ENCODE measurements around the gene CYS1.

Gene CYS1

GRCh38 chr2:10078001-10078400 is 2.2 kb downstream of the CYS1 start:
- no peak for FAIRE-seq

DNA sequence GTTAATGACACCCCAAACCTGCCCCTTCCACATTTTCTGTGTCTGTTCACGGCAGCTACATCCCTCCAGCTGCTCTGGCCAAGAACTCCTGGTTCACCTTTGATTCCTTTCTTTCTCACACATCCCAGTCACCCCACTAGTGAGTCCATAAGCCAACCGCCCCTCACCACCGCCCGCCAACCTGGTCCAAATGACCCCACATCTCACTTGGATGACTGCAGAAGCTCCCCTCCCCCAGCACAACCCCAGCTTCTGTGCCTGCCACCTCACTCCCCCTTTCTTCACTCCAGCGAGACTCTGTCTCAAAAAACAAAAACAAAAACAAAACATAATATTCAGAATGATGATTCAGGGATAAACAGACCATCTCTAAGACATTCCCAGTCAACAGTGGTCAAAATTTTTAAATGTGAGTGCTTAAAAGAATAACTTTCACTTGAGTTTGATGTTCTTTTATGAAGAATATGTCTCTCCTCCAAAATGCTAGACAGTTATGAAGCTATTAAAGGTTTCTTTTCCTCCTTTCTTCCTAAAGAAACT is 3.2 kb downstream of the CYS1 start:
- TF ChIP-seq, protein P1, sequence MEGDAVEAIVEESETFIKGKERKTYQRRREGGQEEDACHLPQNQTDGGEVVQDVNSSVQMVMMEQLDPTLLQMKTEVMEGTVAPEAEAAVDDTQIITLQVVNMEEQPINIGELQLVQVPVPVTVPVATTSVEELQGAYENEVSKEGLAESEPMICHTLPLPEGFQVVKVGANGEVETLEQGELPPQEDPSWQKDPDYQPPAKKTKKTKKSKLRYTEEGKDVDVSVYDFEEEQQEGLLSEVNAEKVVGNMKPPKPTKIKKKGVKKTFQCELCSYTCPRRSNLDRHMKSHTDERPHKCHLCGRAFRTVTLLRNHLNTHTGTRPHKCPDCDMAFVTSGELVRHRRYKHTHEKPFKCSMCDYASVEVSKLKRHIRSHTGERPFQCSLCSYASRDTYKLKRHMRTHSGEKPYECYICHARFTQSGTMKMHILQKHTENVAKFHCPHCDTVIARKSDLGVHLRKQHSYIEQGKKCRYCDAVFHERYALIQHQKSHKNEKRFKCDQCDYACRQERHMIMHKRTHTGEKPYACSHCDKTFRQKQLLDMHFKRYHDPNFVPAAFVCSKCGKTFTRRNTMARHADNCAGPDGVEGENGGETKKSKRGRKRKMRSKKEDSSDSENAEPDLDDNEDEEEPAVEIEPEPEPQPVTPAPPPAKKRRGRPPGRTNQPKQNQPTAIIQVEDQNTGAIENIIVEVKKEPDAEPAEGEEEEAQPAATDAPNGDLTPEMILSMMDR (IDR thresholded peaks at IDR 0.05; ENCODE audit: insufficient read depth, missing control alignments) = no peak
- no peak for DNase-seq (ENCODE audit: insufficient read length, low spot score)
- no peak for FAIRE-seq

More at GRCh38 chr2:10078001-10078400, 2.2 kb downstream of the CYS1 start:
- DNase-seq (ENCODE audit: insufficient read length, low spot score) = no peak
- TF ChIP-seq, protein P1 (IDR thresholded peaks at IDR 0.05; ENCODE audit: insufficient read depth, missing control alignments) = no peak

DNA sequence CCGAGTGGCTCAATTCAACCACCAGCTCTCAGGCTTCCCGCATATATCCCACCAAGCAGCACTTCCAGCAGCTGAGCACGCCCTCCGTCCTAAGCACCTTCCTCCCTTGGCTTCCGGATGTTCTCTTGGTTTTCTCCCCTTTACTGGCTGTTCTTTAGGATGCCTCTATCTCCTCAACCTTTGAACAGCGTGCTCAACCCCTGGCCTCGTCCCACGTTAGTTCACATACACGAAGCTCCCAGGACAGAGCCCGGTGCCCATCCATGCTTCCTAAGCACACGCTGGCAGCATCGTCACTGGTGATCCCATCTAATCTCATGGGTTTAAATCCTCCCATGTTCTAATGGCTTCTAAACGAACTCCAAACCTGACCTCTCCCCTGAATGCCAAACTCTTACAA is 3.7 kb downstream of the CYS1 start:
- FAIRE-seq (no peak), DNase-seq (ENCODE audit: insufficient read length, low spot score) (no peak)
- TF ChIP-seq, protein P1 (IDR thresholded peaks at IDR 0.05; ENCODE audit: insufficient read depth, missing control alignments) = no peak

DNA sequence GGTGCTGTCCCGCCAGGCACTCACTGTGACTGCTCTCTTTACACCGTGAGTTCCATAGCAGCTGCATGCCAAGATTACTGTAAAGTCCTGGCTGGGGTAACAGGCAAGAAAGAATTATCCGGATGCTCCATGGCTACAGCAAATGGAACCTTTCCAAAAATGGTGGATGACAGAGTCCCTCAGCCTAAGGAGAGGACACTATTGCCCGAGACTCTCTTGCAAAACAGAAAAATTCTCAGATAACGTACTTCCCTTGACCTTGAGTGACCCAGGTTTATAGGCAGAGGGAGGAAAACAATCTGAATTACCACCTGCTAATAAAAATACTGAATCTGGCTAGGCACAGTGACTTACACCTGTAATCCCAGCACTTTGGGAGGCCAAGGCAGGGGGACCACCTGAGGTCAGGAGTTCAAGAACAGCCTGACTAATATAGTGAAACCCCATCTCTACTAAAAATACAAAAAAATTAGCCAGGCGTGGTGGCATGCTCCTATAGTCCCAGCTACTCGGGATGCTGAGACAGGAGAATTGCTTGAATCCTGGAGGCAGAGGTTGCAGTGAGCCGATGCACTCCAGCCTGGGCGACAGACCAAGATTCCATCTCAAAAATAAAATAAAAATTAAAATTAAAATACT is 4.5 kb downstream of the CYS1 start:
- FAIRE-seq (no peak), DNase-seq (ENCODE audit: insufficient read length, low spot score) (no peak)
- TF ChIP-seq, protein P1 (IDR thresholded peaks at IDR 0.05; ENCODE audit: insufficient read depth, missing control alignments) = no peak

- DNase-seq (ENCODE audit: insufficient read length, low spot score) (no peak), FAIRE-seq (no peak)
- TF ChIP-seq, protein P1 (IDR thresholded peaks at IDR 0.05; ENCODE audit: insufficient read depth, missing control alignments) = no peak
These were observed 5.1 kb downstream of the CYS1 start for GRCh38 chr2:10075101-10075500.

DNA sequence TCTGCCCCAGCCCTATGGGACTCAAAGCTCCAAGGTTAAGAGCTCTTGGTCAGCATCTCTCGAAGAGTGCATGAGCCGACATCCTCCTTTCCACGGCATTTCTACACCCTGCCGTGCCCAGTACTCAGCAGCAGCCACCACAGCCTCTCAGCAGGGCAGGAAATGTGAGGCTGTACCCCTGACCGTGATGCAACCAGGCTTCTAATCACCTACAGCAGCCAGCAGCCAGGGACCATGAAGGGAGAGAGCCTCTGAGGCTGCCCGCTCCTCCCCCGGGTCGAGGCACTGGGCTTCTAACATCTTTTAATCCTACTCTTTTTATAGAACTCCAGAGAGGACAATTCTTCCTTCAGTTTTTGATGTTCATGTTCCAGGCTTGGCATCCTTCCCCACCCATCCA is 6.5 kb downstream of the CYS1 start:
- DNase-seq (ENCODE audit: insufficient read length, low spot score) (no peak), FAIRE-seq (no peak)
- TF ChIP-seq, protein P1 (IDR thresholded peaks at IDR 0.05; ENCODE audit: insufficient read depth, missing control alignments) = no peak

Data from D721Med (cell line).